AG04449 (cell line): ENCODE results near the gene PCBP3.

Experiments used
- CTCF ChIA-PET: fragments of 350-600 bp; formaldehyde crosslinking; extraction: SDS; loops from one replicate; lab custom pipeline; 2021; ENCODE audit warnings: antibody characterized with exemption; lab: Yijun Ruan, JAX
- POLR2A ChIA-PET: fragments of 400-600, 350-600 bp; formaldehyde crosslinking; extraction: SDS; loops from one replicate; lab custom pipeline; 2020; ENCODE audit warnings: antibody characterized with exemption, inconsistent platforms; lab: Yijun Ruan, JAX
- DNase-seq: peaks from one replicate; pipeline ENCODE4 v3.0.0-alpha.2; 2010; ENCODE audit warnings: low read depth, low spot score
- H3K4me3 ChIP-seq: 2 replicates; pipeline ENCODE4 v1.5.1; 2011; ENCODE audit warnings: low read depth, mild to moderate bottlenecking, control low read depth, low read length
- CTCF ChIP-seq: IDR thresholded peaks from one replicate; pipeline ENCODE4 v1.5.1; 2011; ENCODE audit warnings: mild to moderate bottlenecking, moderate library complexity, low read length, control low read depth, inconsistent platforms; ENCODE audit not compliant: insufficient read depth; ENCODE audit errors: missing control alignments

Gene PCBP3

GRCh38 chr21:45801129-45801964, 157.8 kb downstream of the PCBP3 start:
- H3K4me3 ChIP-seq = no peak overlapping the region
- CTCF ChIA-PET = interaction anchor here (1.7 kb wide), 1 partner anchor 19 kb away, joined by 4 read pairs; no protein-coding TSS in a partner anchor
- TF ChIP-seq CTCF = no peak
- DNase-seq = no peak
- POLR2A ChIA-PET = no interaction called here

- H3K4me3 ChIP-seq = no peak overlapping the region
- POLR2A ChIA-PET = no interaction called here
- no peak for DNase-seq
- CTCF ChIA-PET = interaction anchor here (1.7 kb wide), 1 partner anchor 19 kb away, joined by 4 read pairs; no protein-coding TSS in a partner anchor
- TF ChIP-seq CTCF = no peak
Observed at GRCh38 chr21:45801989-45802388, 158.5 kb downstream of the PCBP3 start.

- POLR2A ChIA-PET = no interaction called here
- CTCF ChIA-PET = interaction anchor here (1.7 kb wide), 1 partner anchor 18 kb away, joined by 4 read pairs; no protein-coding TSS in a partner anchor
- no peak overlapping the region for H3K4me3 ChIP-seq
- no peak for TF ChIP-seq CTCF
- no peak for DNase-seq
Observed at GRCh38 chr21:45802425-45802824, 158.9 kb downstream of the PCBP3 start.

GRCh38 chr21:45802956-45803617, 159.6 kb downstream of the PCBP3 start:
- DNase-seq = no peak
- CTCF ChIA-PET = interaction anchor here (0.9 to 1.7 kb wide), 3 partner anchors 9 to 247 kb away, joined by 3 to 4 read pairs (median 3); no protein-coding TSS in a partner anchor
- H3K4me3 ChIP-seq = no peak overlapping the region
- no peak for TF ChIP-seq CTCF
- POLR2A ChIA-PET = no interaction called here

GRCh38 chr21:45803618-45804340, 160.3 kb downstream of the PCBP3 start:
- no peak for DNase-seq
- H3K4me3 ChIP-seq = no peak overlapping the region
- CTCF ChIA-PET = interaction anchor here (0.9 to 1.7 kb wide), 3 partner anchors 10 to 248 kb away, joined by 3 to 4 read pairs (median 3); no protein-coding TSS in a partner anchor
- no peak for TF ChIP-seq CTCF
- POLR2A ChIA-PET = no interaction called here
